Measurements from ENCODE around the gene SIRT2.

GRCh38 chr19:38839816-38840582, 59.4 kb downstream of the SIRT2 start:
- TF ChIP-seq CTCF (IDR thresholded peaks at IDR 0.05) (no peak), EP300 (IDR thresholded peaks at IDR 0.05) (no peak), POLR2A (IDR thresholded peaks at IDR 0.05) (no peak)

Data from tibial nerve (tissue), 4 donors.